Naive B cell (primary cell): ENCODE data around the gene CAPZB. TPM values are rescaled to one million over a fixed set of nuclear protein-coding genes. Genes with fewer than 3 reads are reported as not detected.
A peak's percentile ranks its signal among the peaks of the same experiment; 100 is the strongest.

Experiments used
- ATAC-seq, 2 donors: fragments of 150-1000 bp; cut with Tn5 transposase; 2 replicates each; pipeline ENCODE4 v1.10.0; 2021; ENCODE audit warnings: low read depth in 2 of 2, mild to moderate bottlenecking in 2 of 2, moderate library complexity in 2 of 2
- DNase-seq: peaks from one replicate; pipeline ENCODE4 v3.0.0; 2022
- H3K27ac Mint-ChIP-seq, 6 donors: one replicate each; pipeline ENCODE4 v1.8.0; 2020 to 2022; ENCODE audit warnings: mild to moderate bottlenecking in 6 of 6, mixed read lengths in 6 of 6, moderate library complexity in 5 of 6, inconsistent platforms in 2 of 6
- H3K27me3 Mint-ChIP-seq, 3 donors: one replicate each; pipeline ENCODE4 v1.8.0; 2021 to 2022; ENCODE audit warnings: mixed read lengths in 3 of 3, mild to moderate bottlenecking in 1 of 3
- H3K36me3 Mint-ChIP-seq, 2 donors: one replicate each; pipeline ENCODE4 v1.8.0; 2020 to 2022; ENCODE audit warnings: mixed read lengths in 2 of 2, inconsistent platforms in 1 of 2, mild to moderate bottlenecking in 1 of 2
- H3K4me1 Mint-ChIP-seq, 3 donors: one replicate each; pipeline ENCODE4 v1.8.0; 2020 to 2022; ENCODE audit warnings: mixed read lengths in 3 of 3, inconsistent platforms in 1 of 3, mild to moderate bottlenecking in 1 of 3, moderate library complexity in 1 of 3
- H3K4me3 Mint-ChIP-seq, 8 donors: one replicate each; pipeline ENCODE4 v1.8.0; 2020 to 2022; ENCODE audit warnings: mild to moderate bottlenecking in 8 of 8, mixed read lengths in 8 of 8, moderate library complexity in 8 of 8, inconsistent platforms in 2 of 8
- H3K9me3 Mint-ChIP-seq, 7 donors: one replicate each; pipeline ENCODE4 v1.8.0; 2020 to 2022; ENCODE audit warnings: mixed read lengths in 7 of 7, mild to moderate bottlenecking in 5 of 7, inconsistent platforms in 2 of 7, moderate library complexity in 1 of 7
- polyA plus RNA-seq, 6 donors: library from polyadenylated mRNA; unstranded; fragments of 300-500 nt; fragmentation: Illumina TruSeq; gene quantifications; one replicate each; pipeline ENCODE4 v1.2.3, GENCODE V29; 2021; ENCODE audit warnings: low read depth in 6 of 6

The CAPZB gene
- polyA plus RNA-seq, 6 donors from 2014 or later, result 328 to 445 (median 382) TPM

- H3K4me1 Mint-ChIP-seq, result peaks cover 29 to 38% (median 31%) of the 10 kb centered on the region in 3 donors
- peak overlapping the region in 2 of 6 donors; percentile 31 to 55 for H3K27ac Mint-ChIP-seq
- H3K27me3 Mint-ChIP-seq, result no peaks in the 10 kb centered on the region
- H3K9me3 Mint-ChIP-seq, result no peaks in the 10 kb centered on the region
- no peak overlapping the region for H3K4me3 Mint-ChIP-seq
- DNase-seq, result no peak
- ATAC-seq, result no peak
- no peaks in the 10 kb centered on the region for H3K36me3 Mint-ChIP-seq
These were observed 4.7 kb upstream of the CAPZB start for GRCh38 chr1:19489996-19490395.

GRCh38 chr1:19488136-19488535, 2.8 kb upstream of the CAPZB start:
- peak overlapping the region in 3 of 6 donors; percentile 43 to 97 (median 49) for H3K27ac Mint-ChIP-seq
- no peak for DNase-seq
- peaks cover 41 to 56% (median 46%) of the 10 kb centered on the region in 3 donors for H3K4me1 Mint-ChIP-seq
- H3K27me3 Mint-ChIP-seq, result no peaks in the 10 kb centered on the region
- H3K36me3 Mint-ChIP-seq, result no peaks in the 10 kb centered on the region
- ATAC-seq, result no peak
- no peaks in the 10 kb centered on the region for H3K9me3 Mint-ChIP-seq
- peak overlapping the region in 1 of 8 donors; percentile 84 for H3K4me3 Mint-ChIP-seq

- H3K36me3 Mint-ChIP-seq, result no peaks in the 10 kb centered on the region
- H3K4me1 Mint-ChIP-seq, result peaks cover 58 to 79% (median 72%) of the 10 kb centered on the region in 3 donors
- H3K9me3 Mint-ChIP-seq, result no peaks in the 10 kb centered on the region
- DNase-seq (no peak), ATAC-seq (peak in 1 of 2 donors; percentile 4)
- H3K27me3 Mint-ChIP-seq, result no peaks in the 10 kb centered on the region
- peak overlapping the region; percentile 87 to 94 (median 93) for H3K4me3 Mint-ChIP-seq
- peak overlapping the region; percentile 33 to 97 (median 80) for H3K27ac Mint-ChIP-seq
These were observed 459 bp downstream of the CAPZB start for GRCh38 chr1:19484798-19485361.

GRCh38 chr1:19484338-19484797, 971 bp downstream of the CAPZB start:
- no peaks in the 10 kb centered on the region for H3K36me3 Mint-ChIP-seq
- peaks cover 62 to 82% (median 77%) of the 10 kb centered on the region in 3 donors for H3K4me1 Mint-ChIP-seq
- H3K4me3 Mint-ChIP-seq, result peak overlapping the region; percentile 87 to 94 (median 93)
- no peaks in the 10 kb centered on the region for H3K9me3 Mint-ChIP-seq
- H3K27ac Mint-ChIP-seq, result peak overlapping the region in 5 of 6 donors; percentile 33 to 97 (median 91)
- no peak for ATAC-seq
- DNase-seq, result no peak
- H3K27me3 Mint-ChIP-seq, result no peaks in the 10 kb centered on the region

- ATAC-seq (no peak), DNase-seq (no peak)
- no peaks in the 10 kb centered on the region for H3K9me3 Mint-ChIP-seq
- no peaks in the 10 kb centered on the region for H3K27me3 Mint-ChIP-seq
- no peaks in the 10 kb centered on the region for H3K36me3 Mint-ChIP-seq
- peak overlapping the region; percentile 29 to 92 (median 82) for H3K27ac Mint-ChIP-seq
- peak overlapping the region; percentile 85 to 94 (median 90) for H3K4me3 Mint-ChIP-seq
- H3K4me1 Mint-ChIP-seq, result peaks cover 61 to 82% (median 81%) of the 10 kb centered on the region in 3 donors
These were observed 1.6 kb downstream of the CAPZB start for GRCh38 chr1:19483691-19484090.

GRCh38 chr1:19483261-19483660, 2.1 kb downstream of the CAPZB start:
- H3K27ac Mint-ChIP-seq, result peak overlapping the region in 4 of 6 donors; percentile 73 to 92 (median 90)
- ATAC-seq (no peak), DNase-seq (no peak)
- H3K4me1 Mint-ChIP-seq, result peaks cover 61 to 83% (median 81%) of the 10 kb centered on the region in 3 donors
- H3K4me3 Mint-ChIP-seq, result peak overlapping the region; percentile 85 to 94 (median 90)
- no peaks in the 10 kb centered on the region for H3K9me3 Mint-ChIP-seq
- H3K36me3 Mint-ChIP-seq, result no peaks in the 10 kb centered on the region
- no peaks in the 10 kb centered on the region for H3K27me3 Mint-ChIP-seq

GRCh38 chr1:19481826-19482398, 3.4 kb downstream of the CAPZB start:
- Mint-ChIP-seq H3K27me3 (no peaks in the 10 kb centered on the region), H3K27ac (peak overlapping the region in 2 of 6 donors; percentile 19 to 47), H3K4me3 (peak overlapping the region in 3 of 8 donors; percentile 35 to 87 (median 47)), H3K9me3 (no peaks in the 10 kb centered on the region), H3K36me3 (no peaks in the 10 kb centered on the region), H3K4me1 (peaks cover 66 to 86% (median 81%) of the 10 kb centered on the region in 3 donors)
- DNase-seq, result no peak
- ATAC-seq, result no peak

GRCh38 chr1:19480282-19480681, 5.1 kb downstream of the CAPZB start:
- no peaks in the 10 kb centered on the region for H3K9me3 Mint-ChIP-seq
- DNase-seq, result no peak
- H3K27me3 Mint-ChIP-seq, result no peaks in the 10 kb centered on the region
- H3K4me1 Mint-ChIP-seq, result peaks cover 70 to 89% (median 89%) of the 10 kb centered on the region in 3 donors
- H3K27ac Mint-ChIP-seq, result peak overlapping the region in 2 of 6 donors; percentile 80 to 94
- no peak for ATAC-seq
- no peaks in the 10 kb centered on the region for H3K36me3 Mint-ChIP-seq
- H3K4me3 Mint-ChIP-seq, result peak overlapping the region in 1 of 8 donors; percentile 32

GRCh38 chr1:19479351-19480120, 5.8 kb downstream of the CAPZB start:
- H3K9me3 Mint-ChIP-seq, result no peaks in the 10 kb centered on the region
- peak overlapping the region in 4 of 6 donors; percentile 66 to 94 (median 92) for H3K27ac Mint-ChIP-seq
- no peaks in the 10 kb centered on the region for H3K27me3 Mint-ChIP-seq
- H3K36me3 Mint-ChIP-seq, result no peaks in the 10 kb centered on the region
- H3K4me3 Mint-ChIP-seq, result peak overlapping the region in 5 of 8 donors; percentile 32 to 70 (median 48)
- no peak for ATAC-seq
- H3K4me1 Mint-ChIP-seq, result peaks cover 74 to 96% (median 93%) of the 10 kb centered on the region in 3 donors
- no peak for DNase-seq

- peak overlapping the region; percentile 71 to 89 (median 84) for H3K4me3 Mint-ChIP-seq
- ATAC-seq, result no peak
- no peaks in the 10 kb centered on the region for H3K9me3 Mint-ChIP-seq
- peaks cover 67 to 98% (median 88%) of the 10 kb centered on the region in 3 donors for H3K4me1 Mint-ChIP-seq
- H3K27me3 Mint-ChIP-seq, result no peaks in the 10 kb centered on the region
- peak overlapping the region; percentile 91 to 98 (median 96) for H3K27ac Mint-ChIP-seq
- H3K36me3 Mint-ChIP-seq, result no peaks in the 10 kb centered on the region
- no peak for DNase-seq
These were observed 7.0 kb downstream of the CAPZB start for GRCh38 chr1:19478322-19478721.

- DNase-seq (peak; percentile 61), ATAC-seq (peak; percentile 77 to 78)
- no peaks in the 10 kb centered on the region for H3K27me3 Mint-ChIP-seq
- peak overlapping the region; percentile 91 to 98 (median 96) for H3K27ac Mint-ChIP-seq
- H3K9me3 Mint-ChIP-seq, result no peaks in the 10 kb centered on the region
- no peaks in the 10 kb centered on the region for H3K36me3 Mint-ChIP-seq
- peaks cover 60 to 94% (median 80%) of the 10 kb centered on the region in 3 donors for H3K4me1 Mint-ChIP-seq
- H3K4me3 Mint-ChIP-seq, result peak overlapping the region; percentile 71 to 89 (median 84)
These were observed 7.8 kb downstream of the CAPZB start for GRCh38 chr1:19477284-19478249.

- H3K36me3 Mint-ChIP-seq, result no peaks in the 10 kb centered on the region
- peaks cover 59 to 93% (median 80%) of the 10 kb centered on the region in 3 donors for H3K4me1 Mint-ChIP-seq
- no peaks in the 10 kb centered on the region for H3K9me3 Mint-ChIP-seq
- peak overlapping the region; percentile 91 to 98 (median 96) for H3K27ac Mint-ChIP-seq
- ATAC-seq (peak; percentile 75 to 76), DNase-seq (peak; percentile 56)
- no peaks in the 10 kb centered on the region for H3K27me3 Mint-ChIP-seq
- H3K4me3 Mint-ChIP-seq, result peak overlapping the region; percentile 71 to 89 (median 84)
These were observed 8.7 kb downstream of the CAPZB start for GRCh38 chr1:19476450-19477190.
